RWPE1 (cell line): ENCODE measurements around the gene TNFAIP1.

Source experiments
- CTCF ChIA-PET: fragments of 350-600 bp; sonication (Branson Sonifier 250); formaldehyde crosslinking; extraction: SDS; loops from one replicate; lab custom pipeline; 2021; lab: Yijun Ruan, JAX
- POLR2A ChIA-PET: fragments of 400-600 bp; formaldehyde crosslinking; extraction: SDS; loops from one replicate; lab custom pipeline; 2020; ENCODE audit warnings: antibody characterized with exemption; ENCODE audit not compliant: low non-redundant PET; lab: Yijun Ruan, JAX
- DNase-seq: peaks from one replicate; pipeline ENCODE4 v3.0.0; 2012; ENCODE audit warnings: low spot score
- H3K27ac ChIP-seq: fragments of 450-650 bp; 2 replicates; pipeline ENCODE4 v1.5.1; 2017
- CTCF ChIP-seq: fragments of 450-650 bp; conservative IDR thresholded peaks from 2 replicates; pipeline ENCODE4 v1.5.1; 2017; ENCODE audit warnings: low read depth, mild to moderate bottlenecking

The TNFAIP1 gene

GRCh38 chr17:28390141-28390540 is 54.6 kb downstream of the TNFAIP1 start:
- TF ChIP-seq CTCF: no peak
- no peak for DNase-seq
- H3K27ac ChIP-seq: no peak overlapping the region
- ChIA-PET CTCF (no interaction called here), POLR2A (no interaction called here)

GRCh38 chr17:28390563-28390962 is 55.0 kb downstream of the TNFAIP1 start:
- ChIA-PET POLR2A (no interaction called here), CTCF (no interaction called here)
- TF ChIP-seq CTCF: no peak
- DNase-seq: no peak
- H3K27ac ChIP-seq: no peak overlapping the region

GRCh38 chr17:28390984-28391383 is 55.4 kb downstream of the TNFAIP1 start:
- no peak for DNase-seq
- H3K27ac ChIP-seq: no peak overlapping the region
- CTCF ChIA-PET: no interaction called here
- no peak for TF ChIP-seq CTCF
- POLR2A ChIA-PET: no interaction called here

GRCh38 chr17:28391401-28391800 is 55.8 kb downstream of the TNFAIP1 start:
- H3K27ac ChIP-seq: no peak overlapping the region
- ChIA-PET CTCF (no interaction called here), POLR2A (interaction anchor here (0.6 kb wide), 1 partner anchor 39 kb away, joined by 3 read pairs; no protein-coding TSS in a partner anchor)
- no peak for TF ChIP-seq CTCF
- no peak for DNase-seq

- H3K27ac ChIP-seq: no peak overlapping the region
- no peak for TF ChIP-seq CTCF
- no peak for DNase-seq
- CTCF ChIA-PET: no interaction called here
- POLR2A ChIA-PET: no interaction called here
Observed at GRCh38 chr17:28392491-28392890, 56.9 kb downstream of the TNFAIP1 start.

GRCh38 chr17:28394337-28395116 is 59.0 kb downstream of the TNFAIP1 start:
- POLR2A ChIA-PET: no interaction called here
- CTCF ChIA-PET: interaction anchor here (0.6 to 1.5 kb wide), 2 partner anchors 22 to 148 kb away, joined by 3 to 7 read pairs; no protein-coding TSS in a partner anchor
- TF ChIP-seq CTCF: no peak
- H3K27ac ChIP-seq: no peak overlapping the region
- no peak for DNase-seq
